AG04450 (cell line): ENCODE measurements around the gene EFHC2. TPM values are rescaled to one million over a fixed set of nuclear protein-coding genes. Genes with fewer than 3 reads are reported as not detected.

Experiments
- CTCF ChIA-PET: fragments of 300-600, 350-600 bp; formaldehyde crosslinking; extraction: SDS; loops from one replicate; lab custom pipeline; 2022; ENCODE audit warnings: antibody characterized with exemption, inconsistent platforms; lab: Charles Lee
- POLR2A ChIA-PET: fragments of 350-600 bp; formaldehyde crosslinking; extraction: SDS; loops from one replicate; lab custom pipeline; 2021; ENCODE audit warnings: antibody characterized with exemption, inconsistent platforms; lab: Yijun Ruan, JAX
- DNase-seq: peaks from one replicate; pipeline ENCODE4 v3.0.0-alpha.2; 2011; ENCODE audit warnings: low read depth, low spot score
- H3K27ac ChIP-seq: one replicate; pipeline ENCODE4 v1.5.1; 2012; ENCODE audit warnings: low read depth, low read length, control low read depth
- H3K27me3 ChIP-seq: one replicate; pipeline ENCODE4 v1.6.0; 2012; ENCODE audit warnings: low read length; ENCODE audit not compliant: control insufficient read depth, insufficient read depth
- H3K4me3 ChIP-seq: 2 replicates; pipeline ENCODE4 v1.5.1; 2011; ENCODE audit warnings: mild to moderate bottlenecking, low read depth, low read length, control low read depth
- H3K9me3 ChIP-seq: 2 replicates; pipeline ENCODE4 v1.5.1; 2012; ENCODE audit warnings: low read length; ENCODE audit not compliant: control insufficient read depth, insufficient read depth
- CTCF ChIP-seq: IDR thresholded peaks from 2 replicates; pipeline ENCODE4 v1.5.1; 2011; ENCODE audit warnings: low read depth, low read length, control low read depth, inconsistent platforms
- polyA plus RNA-seq: library from polyadenylated mRNA; depleted of rRNA; stranded (reverse); fragments of >200 nt; gene quantifications from 2 replicates; pipeline ENCODE4 v1.2.3, GENCODE V29; 2011

The EFHC2 gene
- polyA plus RNA-seq, 1 experiment: 0.42 TPM

- no peaks in the 10 kb centered on the region for H3K9me3 ChIP-seq
- no peak for DNase-seq
- H3K27me3 ChIP-seq: no peaks in the 10 kb centered on the region
- H3K27ac ChIP-seq: no peak overlapping the region
- ChIA-PET CTCF (no interaction called here), POLR2A (no interaction called here)
- no peak overlapping the region for H3K4me3 ChIP-seq
- no peak for TF ChIP-seq CTCF
Measured at GRCh38 chrX:44175455-44175854, 168.0 kb downstream of the EFHC2 start.

GRCh38 chrX:44174061-44174460, 169.4 kb downstream of the EFHC2 start:
- Histone ChIP-seq H3K27me3 (no peaks in the 10 kb centered on the region), H3K27ac (no peak overlapping the region), H3K4me3 (no peak overlapping the region), H3K9me3 (no peaks in the 10 kb centered on the region)
- no peak for DNase-seq
- ChIA-PET CTCF (no interaction called here), POLR2A (no interaction called here)
- no peak for TF ChIP-seq CTCF

- POLR2A ChIA-PET: no interaction called here
- CTCF ChIA-PET: no interaction called here
- Histone ChIP-seq H3K9me3 (no peaks in the 10 kb centered on the region), H3K27ac (no peak overlapping the region), H3K27me3 (no peaks in the 10 kb centered on the region), H3K4me3 (no peak overlapping the region)
- TF ChIP-seq CTCF: no peak
- no peak for DNase-seq
Measured at GRCh38 chrX:44173219-44173618, 170.3 kb downstream of the EFHC2 start.

GRCh38 chrX:44167116-44167515, 176.4 kb downstream of the EFHC2 start:
- Histone ChIP-seq H3K27ac (no peak overlapping the region), H3K9me3 (no peaks in the 10 kb centered on the region), H3K27me3 (no peaks in the 10 kb centered on the region), H3K4me3 (no peak overlapping the region)
- POLR2A ChIA-PET: no interaction called here
- DNase-seq: no peak
- CTCF ChIA-PET: no interaction called here
- no peak for TF ChIP-seq CTCF

GRCh38 chrX:44162964-44163475, 180.5 kb downstream of the EFHC2 start:
- DNase-seq: no peak
- CTCF ChIA-PET: no interaction called here
- TF ChIP-seq CTCF: no peak
- Histone ChIP-seq H3K4me3 (no peak overlapping the region), H3K9me3 (no peaks in the 10 kb centered on the region), H3K27ac (no peak overlapping the region), H3K27me3 (no peaks in the 10 kb centered on the region)
- POLR2A ChIA-PET: no interaction called here
